Activated naive CD4-positive, alpha-beta T cell treated with anti-CD3 and anti-CD28 coated beads, Interleukin-2, amount 10 ng/mL, durations not matched to agents 5 hours and 36 hours (primary cell): ENCODE measurements around the gene NRP2. TPM values are rescaled to one million over a fixed set of nuclear protein-coding genes. Genes with fewer than 3 reads are reported as not detected.

Experiments used
- total RNA-seq, 2 experiments: library from RNA; stranded (reverse); gene quantifications; one replicate each; pipeline ENCODE4 v1.2.3, GENCODE V29; 2021

Gene NRP2
- 10 to 100 TPM; 18.1 to 19.2 TPM for total RNA-seq

DNA sequence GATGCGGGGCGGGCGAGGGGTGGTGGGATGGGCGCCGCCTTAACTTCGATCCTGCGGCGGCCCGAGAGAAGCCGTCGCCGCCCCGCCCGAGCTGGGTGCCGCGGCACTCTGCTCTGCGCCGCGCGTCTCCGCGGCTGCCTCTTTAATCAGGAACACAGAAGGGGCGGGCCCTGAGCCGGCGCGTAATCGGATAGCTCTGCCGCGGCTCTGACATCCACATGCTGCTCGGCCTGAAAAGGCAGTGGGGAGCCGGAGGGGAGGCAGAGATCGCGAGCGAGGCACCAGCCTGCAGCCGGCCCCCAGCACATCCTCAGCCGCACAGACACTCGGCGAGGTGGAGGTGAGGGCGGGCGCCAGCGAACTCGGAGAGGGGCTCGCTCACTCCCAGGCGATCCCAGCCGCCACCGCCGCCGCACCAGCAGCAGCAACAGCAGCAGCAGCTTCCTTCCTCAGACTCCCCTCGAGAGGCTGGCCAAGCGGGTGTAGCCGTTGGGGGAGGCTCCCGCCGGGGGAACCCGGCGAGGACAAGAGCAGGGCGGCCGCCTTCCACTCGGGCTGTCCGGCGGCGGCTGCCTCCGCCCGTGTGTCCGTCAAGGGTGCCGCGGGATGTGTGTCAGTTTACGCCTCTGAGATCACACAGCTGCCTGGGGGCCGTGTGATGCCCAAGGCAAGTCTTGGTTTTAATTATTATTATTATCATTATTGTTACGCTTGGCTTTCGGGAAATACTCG lies at the start of gene NRP2:
Gene NRP2 (plus strand): TSS at position 263 of the 732 bp plus-strand sequence. CDS start 790 bp downstream, outside the sequence.

